HCT116 (cell line): ENCODE data around the gene LCE4A.

Experiments used
- CBX3 ChIP-seq: IDR thresholded peaks from 2 replicates; pipeline ENCODE4 v1.6.1; 2012; ENCODE audit warnings: low read depth
- CEBPB ChIP-seq: IDR thresholded peaks from 2 replicates; pipeline ENCODE4 v1.6.1; 2012; ENCODE audit warnings: low read depth
- CTCF ChIP-seq, 3 experiments: fragments of 200-600 bp in 1 of 3; sonication (generic) in 1 of 3; IDR thresholded peaks in 2 of 3; conservative IDR thresholded peaks in 1 of 3; 2 replicates each; pipeline ENCODE4 v1.5.1; 2012 to 2017; ENCODE audit warnings: low read depth in 2 of 3, low read length in 2 of 3, antibody characterized with exemption in 1 of 3, borderline replicate concordance in 1 of 3, control low read depth in 1 of 3, mild to moderate bottlenecking in 1 of 3, mixed read lengths in 1 of 3, mixed run types in 1 of 3, moderate library complexity in 1 of 3; ENCODE audit not compliant: insufficient read depth in 1 of 3
- EZH2 ChIP-seq: fragments of 200-600 bp; sonication (generic); IDR thresholded peaks from 2 replicates; pipeline ENCODE4 v1.6.1; 2017; ENCODE audit warnings: antibody characterized with exemption, mixed run types
- FOSL1 ChIP-seq: IDR thresholded peaks from 2 replicates; pipeline ENCODE4 v1.6.1; 2012; ENCODE audit warnings: low read depth
- JUND ChIP-seq: IDR thresholded peaks from 2 replicates; pipeline ENCODE4 v1.6.1; 2012
- POLR2A ChIP-seq: IDR thresholded peaks from 2 replicates; pipeline ENCODE4 v1.7.0; 2011; ENCODE audit warnings: borderline replicate concordance; ENCODE audit not compliant: insufficient read depth, insufficient read length; ENCODE audit errors: extremely low read depth
- POLR2AphosphoS5 ChIP-seq: IDR thresholded peaks from 2 replicates; pipeline ENCODE4 v1.6.1; 2011; ENCODE audit warnings: mild to moderate bottlenecking, low read depth, low read length, moderate library complexity
- RAD21 ChIP-seq: IDR thresholded peaks from 2 replicates; pipeline ENCODE4 v1.6.1; 2012; ENCODE audit warnings: low read depth, mild to moderate bottlenecking
- SIN3A ChIP-seq: IDR thresholded peaks from 2 replicates; pipeline ENCODE4 v1.6.1; 2012; ENCODE audit warnings: low read depth
- SP1 ChIP-seq: IDR thresholded peaks from 2 replicates; pipeline ENCODE4 v1.6.1; 2012; ENCODE audit warnings: low read depth
- SRF ChIP-seq: IDR thresholded peaks from 2 replicates; pipeline ENCODE4 v1.6.1; 2012; ENCODE audit warnings: low read depth
- TCF7L2 ChIP-seq: IDR thresholded peaks from 2 replicates; pipeline ENCODE4 v1.7.0; 2011; ENCODE audit warnings: borderline replicate concordance, inconsistent platforms; ENCODE audit not compliant: insufficient read depth, insufficient read length; ENCODE audit errors: extremely low read depth
- ZNF274 ChIP-seq: fragments of 200-500 bp; sonication (Bioruptor generic); IDR thresholded peaks from 2 replicates; pipeline ENCODE4 v1.6.1; 2014; ENCODE audit warnings: mild to moderate bottlenecking, low read depth, low read length, inconsistent platforms

GRCh38 chr1:152699746-152700145 lies 8.2 kb upstream of the LCE4A start:
- no peak for TF ChIP-seq CTCF (IDR thresholded peaks at IDR 0.05 in 2 of 3, conservative IDR thresholded peaks at IDR 0.05 in 1 of 3; ENCODE audit: borderline replicate concordance in 1 of 3, insufficient read depth in 1 of 3, low read depth in 2 of 3, low read length in 2 of 3)
- no peak for TF ChIP-seq RAD21
- no peak for TF ChIP-seq SIN3A
- no peak for TF ChIP-seq JUND
- TF ChIP-seq ZNF274, result no peak
- TF ChIP-seq CBX3, result no peak
- TF ChIP-seq CEBPB, result no peak
- no peak for TF ChIP-seq POLR2A
- TF ChIP-seq POLR2AphosphoS5, result no peak
- no peak for TF ChIP-seq EZH2
- TF ChIP-seq SRF, result no peak
- TF ChIP-seq SP1, result no peak
- no peak for TF ChIP-seq TCF7L2
- TF ChIP-seq FOSL1, result no peak
